Retinal pigment epithelial cell (primary cell): ENCODE data around the gene SYT14.
"Not testable (repeated sequence)": the region's sequence is repeated elsewhere in the genome, so short reads cannot be mapped to it uniquely, and the experiment has no call there.

ENCODE experiments used
- DNase-seq: peaks from one replicate; pipeline ENCODE4 v3.0.0-alpha.2; 2010; ENCODE audit warnings: low read depth
- H3K4me3 ChIP-seq: 2 replicates; pipeline ENCODE4 v1.5.1; 2011; ENCODE audit warnings: mild to moderate bottlenecking, low read length, control low read depth, moderate library complexity
- CTCF ChIP-seq: conservative IDR thresholded peaks from 2 replicates; pipeline ENCODE4 v1.5.1; 2011; ENCODE audit warnings: low read depth, low read length, control low read depth, inconsistent platforms

Gene SYT14

GRCh38 chr1:210025870-210026269, 87.9 kb downstream of the SYT14 start:
- H3K4me3 ChIP-seq, result no peak overlapping the region
- TF ChIP-seq CTCF, result no peak
- no peak for DNase-seq

- H3K4me3 ChIP-seq, result no peak overlapping the region
- DNase-seq, result no peak
- no peak for TF ChIP-seq CTCF
These were observed 90.0 kb downstream of the SYT14 start for GRCh38 chr1:210027994-210028393.

- no peak for DNase-seq
- no peak overlapping the region for H3K4me3 ChIP-seq
- no peak for TF ChIP-seq CTCF
These were observed 93.5 kb downstream of the SYT14 start for GRCh38 chr1:210031473-210031872.

- TF ChIP-seq CTCF, result no peak
- no peak overlapping the region for H3K4me3 ChIP-seq
- DNase-seq, result no peak
These were observed 105.0 kb downstream of the SYT14 start for GRCh38 chr1:210043058-210043457.

GRCh38 chr1:210049616-210050015, 111.6 kb downstream of the SYT14 start:
- no peak for DNase-seq
- no peak overlapping the region for H3K4me3 ChIP-seq
- no peak for TF ChIP-seq CTCF

- DNase-seq, H3K4me3 ChIP-seq: not testable (repeated sequence)
These were observed 112.5 kb downstream of the SYT14 start for GRCh38 chr1:210050491-210050890.

GRCh38 chr1:210053126-210053525, 115.1 kb downstream of the SYT14 start:
- no peak for DNase-seq
- H3K4me3 ChIP-seq, result no peak overlapping the region
- no peak for TF ChIP-seq CTCF

GRCh38 chr1:210057593-210057992, 119.6 kb downstream of the SYT14 start:
- no peak for DNase-seq
- H3K4me3 ChIP-seq, result no peak overlapping the region
- no peak for TF ChIP-seq CTCF
